Tibial nerve (tissue), 3 donors: Measurements from ENCODE around the gene ZDBF2.

Source experiments
- POLR2A ChIP-seq, 2 donors: fragments of 450-650 bp; IDR thresholded peaks; one replicate each; pipeline ENCODE4 v1.6.1; 2017; ENCODE audit warnings: antibody characterized with exemption in 2 of 2, mild to moderate bottlenecking in 2 of 2, moderate library complexity in 2 of 2
- TF ChIP-seq, protein P1 (sequence below), 5 experiments: fragments of 200-600 bp in 3 of 5; fragments of 450-650 bp in 2 of 5; sonication (generic) in 3 of 5; IDR thresholded peaks; one replicate each; pipeline ENCODE4 v1.5.1; 2016 to 2019; ENCODE audit warnings: antibody characterized with exemption in 5 of 5, mild to moderate bottlenecking in 3 of 5, moderate library complexity in 2 of 5

- TF ChIP-seq, protein P1, sequence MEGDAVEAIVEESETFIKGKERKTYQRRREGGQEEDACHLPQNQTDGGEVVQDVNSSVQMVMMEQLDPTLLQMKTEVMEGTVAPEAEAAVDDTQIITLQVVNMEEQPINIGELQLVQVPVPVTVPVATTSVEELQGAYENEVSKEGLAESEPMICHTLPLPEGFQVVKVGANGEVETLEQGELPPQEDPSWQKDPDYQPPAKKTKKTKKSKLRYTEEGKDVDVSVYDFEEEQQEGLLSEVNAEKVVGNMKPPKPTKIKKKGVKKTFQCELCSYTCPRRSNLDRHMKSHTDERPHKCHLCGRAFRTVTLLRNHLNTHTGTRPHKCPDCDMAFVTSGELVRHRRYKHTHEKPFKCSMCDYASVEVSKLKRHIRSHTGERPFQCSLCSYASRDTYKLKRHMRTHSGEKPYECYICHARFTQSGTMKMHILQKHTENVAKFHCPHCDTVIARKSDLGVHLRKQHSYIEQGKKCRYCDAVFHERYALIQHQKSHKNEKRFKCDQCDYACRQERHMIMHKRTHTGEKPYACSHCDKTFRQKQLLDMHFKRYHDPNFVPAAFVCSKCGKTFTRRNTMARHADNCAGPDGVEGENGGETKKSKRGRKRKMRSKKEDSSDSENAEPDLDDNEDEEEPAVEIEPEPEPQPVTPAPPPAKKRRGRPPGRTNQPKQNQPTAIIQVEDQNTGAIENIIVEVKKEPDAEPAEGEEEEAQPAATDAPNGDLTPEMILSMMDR (IDR thresholded peaks at IDR 0.05), result no peak
- TF ChIP-seq POLR2A (IDR thresholded peaks at IDR 0.05), result no peak
Observed at GRCh38 chr2:206323033-206323432, 48.6 kb downstream of the ZDBF2 start.
